HT1080 (cell line): ENCODE results near the gene GRN. TPM values are rescaled to one million over a fixed set of nuclear protein-coding genes. Genes with fewer than 3 reads are reported as not detected.
"Not testable (repeated sequence)": the region's sequence is repeated elsewhere in the genome, so short reads cannot be mapped to it uniquely, and the experiment has no call there.

Experiments used
- DNase-seq: peaks from one replicate; pipeline ENCODE4 v3.0.0-alpha.2; 2015; ENCODE audit warnings: low read depth
- total RNA-seq: library from RNA; depleted of rRNA; stranded (reverse); fragments of >200 nt; shearing (Covaris generic); gene quantifications from 2 replicates; pipeline ENCODE4 v1.2.3, GENCODE V29; 2014

The GRN gene
- total RNA-seq, 1 experiment from 2014 or later = 191 TPM

DNA sequence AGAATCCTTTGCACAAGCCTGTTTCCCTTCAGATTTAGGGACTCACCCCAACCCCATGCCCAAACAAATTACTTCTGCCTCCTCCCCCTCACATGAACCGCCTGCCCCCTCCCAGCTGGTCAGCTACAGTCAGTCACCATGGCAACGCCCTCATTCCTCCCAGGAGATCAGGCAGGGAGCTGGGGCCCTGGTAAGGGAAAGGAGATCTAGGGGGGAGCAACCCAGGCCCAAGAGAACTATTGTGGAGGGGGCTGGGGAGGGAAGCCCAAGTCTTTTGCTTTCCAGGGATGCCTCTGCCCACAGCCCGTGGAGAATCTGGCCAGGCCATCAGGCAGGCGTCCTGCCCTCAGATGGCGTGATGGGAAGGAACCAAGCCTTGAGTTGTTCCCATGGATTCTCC is 15.7 kb downstream of the GRN start:
- no peak for DNase-seq

DNA sequence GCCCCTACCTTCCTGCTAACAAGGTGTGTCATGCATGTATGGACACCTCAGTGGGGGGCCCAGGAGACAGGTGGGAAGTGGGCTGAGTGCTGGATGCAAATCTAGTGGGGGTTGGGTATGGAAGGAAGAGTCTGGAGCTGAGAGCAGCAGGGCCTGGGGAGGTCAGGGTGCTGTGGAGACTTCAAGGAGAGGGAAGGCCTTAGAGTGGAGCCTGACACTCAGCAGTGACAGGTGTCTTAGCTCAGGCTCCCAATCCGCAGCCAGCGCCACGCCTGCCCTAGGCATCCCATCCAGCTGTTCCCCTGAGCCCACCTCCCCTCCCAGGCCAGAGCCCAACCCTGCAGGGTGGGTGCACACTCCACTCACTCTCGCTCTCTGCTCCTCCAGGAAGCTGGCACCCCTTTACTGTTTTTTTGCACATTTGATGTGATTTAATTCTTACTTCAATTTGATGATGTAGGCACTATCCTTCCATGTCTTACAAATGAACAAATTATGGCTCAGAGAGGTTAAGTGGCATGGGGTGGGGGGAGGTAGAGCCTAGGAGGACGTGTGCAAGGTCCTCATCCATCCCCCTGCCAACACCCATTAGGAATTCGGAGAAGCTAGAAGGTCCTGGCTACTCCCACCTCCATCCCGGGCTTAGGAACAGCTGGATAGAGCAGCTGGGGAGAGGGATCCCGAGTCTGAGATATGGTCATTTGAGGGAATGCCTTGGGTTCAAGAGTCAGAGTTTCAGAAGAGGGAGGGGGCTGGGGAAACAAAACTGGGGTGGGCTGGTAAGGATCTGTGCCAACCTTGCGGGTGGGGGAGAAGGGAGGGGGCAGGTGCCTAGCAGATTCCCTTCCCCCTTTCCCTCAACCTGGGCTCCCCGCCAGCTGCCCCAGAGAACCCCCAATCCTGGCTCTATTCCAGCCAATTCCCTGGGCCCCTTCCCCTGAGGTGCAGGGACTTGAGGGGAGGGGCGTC is 16.5 kb downstream of the GRN start:
- DNase-seq = no peak

DNA sequence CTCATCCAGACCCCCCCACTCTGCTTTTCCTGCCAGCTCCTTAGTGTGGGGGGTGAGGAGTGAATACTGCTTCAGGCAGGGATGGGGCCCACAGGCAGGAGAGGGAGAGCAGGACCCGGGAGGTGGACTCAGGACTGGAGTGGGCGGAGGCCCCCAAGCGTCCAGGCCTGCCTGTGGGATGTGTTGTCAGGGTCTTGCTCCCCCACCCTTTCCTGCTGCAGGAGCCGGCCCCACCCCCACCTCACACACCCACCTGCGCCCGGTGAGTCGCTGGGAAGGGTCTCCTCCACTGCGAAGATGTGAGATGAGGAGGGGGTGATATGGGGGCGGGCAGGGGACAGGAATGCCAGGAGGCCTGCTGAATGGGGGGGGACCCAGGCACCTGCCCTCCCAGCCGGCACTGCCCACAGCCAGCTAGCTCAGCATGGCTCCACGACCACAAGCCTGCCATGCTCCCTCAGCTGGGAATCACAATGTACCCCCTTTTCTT is 17.4 kb downstream of the GRN start:
- DNase-seq = no peak

DNA sequence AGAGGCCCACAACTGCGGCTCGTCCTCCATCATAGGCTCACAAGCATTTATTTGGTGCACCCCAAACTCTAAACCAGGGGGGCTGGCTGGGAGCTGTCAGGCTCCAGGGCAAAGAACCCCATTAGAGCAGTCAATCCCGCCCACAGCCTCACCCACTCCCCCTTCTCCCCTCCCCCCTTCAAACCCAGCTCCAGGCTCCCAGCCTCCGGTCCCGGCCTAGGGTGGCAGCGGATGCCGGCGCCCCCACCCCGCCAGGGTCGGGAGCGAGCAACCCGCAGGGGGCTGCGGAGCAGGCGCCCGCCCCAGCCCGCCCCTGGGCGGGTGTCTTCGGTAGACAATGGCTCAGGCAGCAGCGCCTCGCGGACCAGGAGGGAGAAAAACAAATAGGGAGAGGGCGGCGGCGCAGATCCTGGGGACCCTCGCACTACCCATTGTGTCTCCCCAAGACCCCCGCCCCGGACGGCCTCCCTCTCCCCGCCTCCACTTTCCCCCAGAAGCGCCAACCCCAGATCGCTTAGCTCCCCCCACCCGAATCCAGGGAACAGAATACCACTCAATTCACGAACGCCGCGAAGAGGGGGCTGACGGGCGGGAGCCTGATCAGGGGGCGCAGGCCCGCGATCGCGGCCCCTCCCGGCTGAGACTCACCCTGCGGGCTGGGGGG is 18.0 kb downstream of the GRN start:
- no peak for DNase-seq

DNA sequence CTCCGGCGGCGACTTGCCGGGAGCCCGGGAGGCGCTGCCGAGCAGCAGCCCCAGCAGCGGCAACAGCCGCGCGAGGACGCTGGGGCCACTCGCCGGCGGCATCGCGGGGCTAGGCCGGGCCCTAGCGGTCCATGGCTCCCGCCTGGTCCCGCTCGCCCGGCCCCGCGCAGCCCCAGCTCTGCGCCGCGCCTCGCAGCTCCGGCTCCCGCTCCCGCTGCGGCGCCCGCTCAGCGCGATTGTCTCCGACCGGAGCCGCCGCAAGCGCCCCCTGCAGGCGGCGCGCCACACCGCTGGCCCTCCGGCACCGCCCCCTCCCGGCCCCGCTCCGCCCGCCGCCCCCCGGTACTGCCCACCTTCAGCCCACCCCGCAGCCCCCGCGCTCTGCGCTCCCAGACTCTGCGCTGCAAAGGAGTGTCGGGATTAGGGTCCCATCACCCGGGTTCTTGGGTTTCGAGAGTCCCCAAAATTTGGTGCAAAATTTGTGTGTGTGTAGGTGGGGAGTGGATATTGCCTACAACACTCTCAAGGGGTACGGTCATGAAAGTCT is 18.6 kb downstream of the GRN start, which contains the start of gene FAM171A2:
Gene FAM171A2 (minus strand): TSS at position 241 of the 547 bp plus-strand sequence. CDS start 139 bp downstream, at position 102.
- no peak for DNase-seq

DNA sequence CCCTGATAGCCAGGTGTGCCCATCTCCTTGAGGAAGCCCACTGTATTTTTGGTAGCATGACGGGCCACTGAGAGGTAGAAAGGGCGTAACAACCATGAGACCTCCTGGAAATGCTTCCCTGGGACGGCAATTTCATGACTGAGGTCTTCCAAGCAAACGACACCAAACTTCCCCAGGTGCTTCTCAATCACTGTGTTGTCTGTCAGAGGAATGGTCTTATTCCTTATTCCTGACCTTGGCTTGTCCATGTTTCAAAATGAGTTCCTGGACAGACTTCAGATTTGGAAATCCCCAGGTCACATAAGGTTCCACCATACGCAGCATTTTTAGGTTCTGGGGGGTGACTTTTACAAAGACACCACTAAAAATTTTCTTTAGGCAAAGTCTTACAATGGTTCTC is 19.9 kb downstream of the GRN start:
- not testable (repeated sequence) for DNase-seq

DNA sequence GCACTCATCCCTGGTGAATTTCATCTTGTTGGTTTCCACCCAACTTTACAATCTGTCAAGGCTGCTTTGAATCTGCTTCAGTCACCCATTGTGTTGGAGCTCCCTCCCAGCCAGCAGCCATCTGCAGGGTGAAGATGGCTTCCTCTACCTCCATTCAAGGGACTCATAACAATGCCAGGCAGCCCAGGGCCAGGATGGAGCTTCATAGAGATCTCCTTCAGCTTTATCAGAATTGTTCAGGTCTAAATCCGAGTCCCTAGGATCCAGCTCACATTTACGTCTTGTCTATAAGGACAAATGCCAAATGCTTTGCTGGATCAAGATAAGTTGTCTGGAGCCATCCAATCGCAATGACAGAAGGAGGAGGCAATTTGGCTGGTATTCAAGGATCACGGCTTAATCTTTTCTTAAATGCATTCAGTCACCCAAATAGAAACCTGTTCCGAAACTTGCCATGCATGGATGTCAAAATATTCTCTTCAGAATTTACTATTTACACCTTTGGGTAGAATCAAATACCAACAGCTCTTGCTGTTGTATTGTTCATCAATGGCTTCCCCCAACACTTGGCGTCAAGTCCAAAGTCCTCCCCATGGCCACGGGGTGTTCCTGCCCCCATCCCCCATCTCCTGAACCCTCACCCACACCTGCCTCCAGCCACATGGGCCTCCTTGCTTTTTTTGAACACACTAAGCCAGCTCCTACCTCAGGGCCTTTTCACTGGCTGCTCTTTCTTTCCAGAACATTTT is 22.3 kb downstream of the GRN start:
- DNase-seq = no peak

DNA sequence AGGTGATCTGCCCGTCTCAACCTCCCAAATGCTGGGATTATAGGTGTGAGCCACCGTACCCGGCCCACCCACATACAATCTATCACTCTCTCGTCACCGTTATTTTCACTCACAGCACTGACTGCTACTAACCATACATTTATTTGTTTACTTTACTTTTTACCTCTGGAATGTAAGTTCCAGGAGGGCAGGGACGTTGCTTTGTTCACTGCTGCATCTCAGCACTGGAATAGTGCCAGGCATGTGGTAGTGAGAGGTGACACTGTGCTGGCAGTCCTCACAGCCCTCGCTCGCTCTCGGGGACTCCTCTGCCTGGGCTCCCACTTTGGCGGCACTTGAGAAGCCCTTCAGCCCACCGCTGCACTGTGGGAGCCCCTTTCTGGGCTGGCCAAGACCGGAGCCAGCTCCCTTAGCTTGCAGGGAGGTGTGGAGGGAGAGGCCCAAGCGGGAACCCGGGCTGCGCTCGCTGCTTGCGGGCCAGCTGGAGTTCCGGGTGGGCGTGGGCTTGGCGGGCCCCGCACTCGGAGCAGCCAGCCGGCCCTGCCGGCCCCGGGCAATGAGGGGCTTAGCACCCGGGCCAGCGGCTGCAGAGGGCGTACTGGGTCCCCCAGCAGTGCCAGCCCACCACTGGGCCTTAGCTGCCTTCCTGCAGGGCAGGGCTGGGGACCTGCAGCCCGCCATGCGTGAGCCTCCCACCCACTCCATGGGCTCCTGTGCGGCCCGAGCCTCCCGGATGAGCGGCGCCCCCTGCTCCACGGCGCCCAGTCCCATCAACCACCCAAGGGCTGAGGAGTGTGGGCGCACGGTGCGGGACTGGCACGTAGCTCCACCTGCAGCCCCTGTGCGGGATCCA is 23.5 kb downstream of the GRN start:
- not testable (repeated sequence) for DNase-seq

DNA sequence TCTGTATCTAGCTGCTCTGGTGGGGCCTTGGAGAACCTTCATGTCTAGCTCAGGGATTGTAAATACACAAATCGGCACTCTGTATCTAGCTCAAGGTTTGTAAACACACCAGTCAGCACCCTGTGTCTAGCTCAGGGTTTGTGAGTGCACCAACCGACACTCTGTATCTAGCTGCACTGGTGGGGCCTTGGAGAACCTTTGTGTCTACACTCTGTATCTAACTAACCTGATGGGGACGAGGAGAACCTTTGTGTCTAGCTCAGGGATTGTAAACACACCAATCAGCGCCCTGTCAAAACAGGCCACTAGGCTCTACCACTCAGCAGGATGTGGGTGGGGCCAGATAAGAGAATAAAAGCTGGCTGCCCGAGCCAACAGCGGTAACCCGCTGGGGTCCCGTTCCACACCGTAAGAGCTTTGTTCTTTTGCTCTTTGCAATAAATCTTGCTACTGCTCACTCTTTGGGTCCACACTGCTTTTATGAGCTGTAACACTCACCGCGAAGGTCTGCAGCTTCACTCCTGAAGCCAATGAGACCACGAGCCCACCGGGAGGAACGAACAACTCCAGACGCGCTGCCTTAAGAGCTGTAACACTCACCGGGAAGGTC is 24.4 kb downstream of the GRN start:
- not testable (repeated sequence) for DNase-seq

DNA sequence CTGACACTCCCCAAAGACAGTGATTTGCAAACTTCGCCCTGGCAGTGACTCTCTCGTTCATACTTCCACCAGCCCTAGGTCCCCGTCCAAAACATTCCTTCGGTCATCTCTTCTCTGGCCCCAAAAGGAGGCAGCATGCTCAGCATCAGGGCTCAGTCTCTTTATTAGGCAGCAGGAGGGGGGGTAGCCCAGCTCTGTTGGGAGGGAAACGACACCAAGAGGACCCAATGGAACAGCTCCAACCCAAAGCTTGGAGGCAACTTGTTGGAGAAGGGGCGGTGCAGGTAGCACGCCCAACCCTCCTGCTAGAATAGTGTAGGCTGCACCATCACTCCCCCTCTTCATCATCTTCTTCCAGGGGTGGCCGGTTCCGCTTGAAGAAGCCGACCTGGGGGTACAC is 26.9 kb downstream of the GRN start:
- DNase-seq = no peak

DNA sequence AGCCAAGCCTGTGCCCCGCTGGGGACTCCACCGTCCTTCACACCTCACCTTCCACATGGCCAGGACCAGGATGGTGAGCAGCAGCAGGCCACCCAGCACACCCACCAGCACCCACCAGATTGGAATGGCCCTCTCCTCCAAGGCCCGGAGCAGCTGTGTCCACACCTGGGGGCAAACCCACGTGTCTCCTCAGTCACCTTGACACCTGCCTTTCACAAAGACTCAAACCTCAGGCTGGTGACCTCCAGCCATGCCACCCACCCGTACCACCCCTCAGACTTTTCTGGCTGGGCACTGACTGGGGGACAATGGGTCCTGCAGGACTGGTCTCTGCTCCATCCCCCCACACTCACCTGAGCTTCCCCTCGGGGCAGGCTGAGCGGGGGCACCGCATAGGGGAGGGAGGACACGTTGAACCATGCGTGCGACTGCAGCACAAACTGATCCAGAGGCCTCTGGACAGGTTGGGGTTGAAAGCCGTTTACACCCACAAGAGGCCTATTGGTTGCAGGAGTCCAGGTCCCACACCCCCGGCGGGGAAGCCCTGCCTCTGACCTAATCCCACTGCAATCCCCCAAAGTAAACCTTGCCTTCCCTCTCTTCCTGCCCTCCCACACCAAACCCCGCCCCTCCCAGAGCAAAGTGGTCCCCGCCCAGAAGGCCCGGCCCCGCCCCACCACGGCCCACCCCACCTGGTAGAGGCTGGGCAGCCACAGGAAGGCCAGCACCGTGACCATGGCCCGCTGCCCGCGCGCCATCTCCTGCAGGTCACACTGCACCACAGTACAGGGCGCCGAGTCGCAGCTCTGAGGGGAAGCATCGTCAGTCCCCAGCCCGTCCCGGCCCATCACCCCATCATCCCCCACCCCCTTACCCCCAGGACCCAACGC is 29.4 kb downstream of the GRN start:
- DNase-seq = no peak

DNA sequence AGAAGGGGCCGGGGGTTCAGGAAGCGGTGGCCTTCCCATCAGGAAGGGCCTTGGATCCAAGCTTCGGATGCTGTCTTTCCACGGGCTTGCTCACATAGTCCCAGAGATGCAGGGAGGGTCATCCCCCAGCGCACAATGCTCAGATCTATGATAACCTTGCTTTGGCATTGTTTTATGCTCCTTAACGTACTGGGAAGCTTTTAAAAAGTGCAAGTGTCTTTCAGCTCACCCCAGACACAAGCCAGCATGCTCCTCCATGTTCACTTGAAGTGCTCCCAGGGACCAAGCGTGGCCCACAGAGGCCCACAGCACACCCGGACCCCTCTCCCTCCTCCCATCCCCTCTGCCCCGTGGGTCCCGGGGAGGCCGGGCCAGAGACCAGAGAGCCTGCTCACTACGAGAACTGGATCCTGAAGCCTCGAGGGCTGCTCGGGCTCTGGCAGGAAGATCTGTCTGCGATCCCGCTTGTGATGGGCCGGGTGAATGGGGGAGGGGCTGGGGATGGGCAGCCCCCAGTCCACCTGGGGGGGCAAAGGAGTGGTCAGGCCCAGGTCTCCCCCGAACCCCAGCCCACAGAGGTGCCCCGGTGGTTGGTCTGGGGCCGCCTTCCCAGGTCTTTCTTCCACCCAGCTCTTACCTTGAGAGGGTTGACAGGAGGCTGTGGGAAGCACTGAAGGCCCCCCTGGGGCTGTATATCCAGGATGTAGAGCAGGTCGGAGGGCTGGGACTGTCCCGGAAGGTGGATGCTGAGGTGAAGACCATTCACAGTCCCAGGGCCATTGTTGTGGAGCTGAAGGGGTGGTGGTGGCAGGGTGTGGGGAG is 30.3 kb downstream of the GRN start:
- DNase-seq = no peak

DNA sequence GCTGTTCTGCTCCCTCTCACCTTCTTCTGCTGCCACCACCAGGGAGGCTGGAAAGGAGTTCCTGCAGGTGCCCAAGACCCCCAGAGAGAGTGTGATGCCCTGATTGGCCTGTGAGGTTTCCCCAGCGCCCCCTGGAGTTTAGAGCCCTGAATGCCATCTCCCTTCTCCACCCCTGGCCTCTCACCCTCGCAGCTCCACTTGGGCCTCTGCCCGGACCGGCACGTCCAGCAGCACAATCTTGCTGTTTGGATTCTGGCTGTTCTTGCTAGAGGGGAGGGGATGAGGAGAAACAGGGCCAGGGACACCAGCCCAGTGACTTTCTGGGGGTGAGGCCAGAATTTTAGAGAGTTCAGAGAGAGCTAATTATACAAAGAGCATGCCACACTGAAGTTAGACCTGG is 31.0 kb downstream of the GRN start:
- DNase-seq = no peak

DNA sequence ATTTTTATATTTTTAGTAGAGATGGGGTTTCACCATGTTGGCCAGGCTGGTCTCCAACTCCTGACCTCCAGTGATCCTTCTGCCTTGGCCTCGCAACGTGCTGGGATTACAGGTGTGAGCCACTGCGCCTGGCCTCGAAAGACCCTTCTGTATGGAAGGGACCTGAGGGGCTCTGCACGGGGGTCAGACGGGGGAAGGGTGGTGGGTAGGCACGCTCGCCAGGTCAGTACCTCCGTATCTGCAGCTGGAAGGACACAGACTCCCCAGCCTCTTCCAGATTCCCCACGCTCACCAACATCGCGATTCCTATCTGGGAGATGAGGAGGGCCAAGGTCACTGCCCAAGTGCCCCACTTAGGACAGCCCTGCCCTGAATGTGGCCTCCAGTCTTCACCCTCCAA is 31.7 kb downstream of the GRN start:
- no peak for DNase-seq

DNA sequence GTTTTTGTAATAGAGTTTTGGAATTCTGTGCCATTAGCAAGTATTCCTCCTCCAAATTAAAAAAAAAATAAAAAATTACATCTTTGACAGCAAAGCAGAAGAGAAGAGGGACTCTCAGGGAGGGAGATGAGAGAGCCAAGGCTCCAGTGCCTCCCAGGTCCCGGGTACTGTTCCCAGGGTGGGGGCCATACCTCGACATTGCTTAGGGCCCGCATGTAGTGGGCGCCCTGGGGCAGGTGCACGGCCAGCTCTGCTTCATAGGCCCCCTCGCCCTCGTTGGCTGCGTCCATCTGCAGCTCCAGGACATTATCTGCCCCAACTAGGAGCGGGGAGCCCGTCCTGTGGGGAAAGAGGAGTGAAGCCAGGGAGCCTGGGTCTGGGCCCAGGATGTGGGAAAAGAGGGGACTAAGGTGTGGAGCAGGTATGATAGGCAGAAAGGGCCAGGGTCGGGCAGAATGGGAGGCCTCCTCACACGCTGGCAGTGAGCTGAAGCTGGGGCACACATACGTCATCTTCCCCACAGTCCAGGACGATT is 33.1 kb downstream of the GRN start:
- no peak for DNase-seq

DNA sequence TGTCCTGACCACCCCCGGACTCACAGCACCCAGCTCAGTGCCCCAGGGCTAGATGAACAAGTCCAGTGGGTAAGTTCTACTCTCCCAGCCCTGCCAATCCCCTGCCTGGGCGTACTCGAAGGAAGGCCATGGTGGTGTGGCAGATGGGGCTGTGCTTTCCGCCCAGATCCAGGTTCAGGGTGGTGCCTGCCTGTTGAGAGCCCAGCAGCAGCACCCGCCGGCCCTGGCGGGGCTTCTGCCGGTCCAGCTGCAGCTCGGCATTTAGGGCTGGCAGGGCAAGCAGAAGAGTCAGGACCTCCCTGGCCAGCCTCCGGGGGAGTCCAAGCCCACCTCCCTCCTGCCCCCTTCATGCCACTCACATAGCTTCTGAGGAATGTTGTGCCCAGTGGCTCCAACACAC is 34.8 kb downstream of the GRN start:
- no peak for DNase-seq

DNA sequence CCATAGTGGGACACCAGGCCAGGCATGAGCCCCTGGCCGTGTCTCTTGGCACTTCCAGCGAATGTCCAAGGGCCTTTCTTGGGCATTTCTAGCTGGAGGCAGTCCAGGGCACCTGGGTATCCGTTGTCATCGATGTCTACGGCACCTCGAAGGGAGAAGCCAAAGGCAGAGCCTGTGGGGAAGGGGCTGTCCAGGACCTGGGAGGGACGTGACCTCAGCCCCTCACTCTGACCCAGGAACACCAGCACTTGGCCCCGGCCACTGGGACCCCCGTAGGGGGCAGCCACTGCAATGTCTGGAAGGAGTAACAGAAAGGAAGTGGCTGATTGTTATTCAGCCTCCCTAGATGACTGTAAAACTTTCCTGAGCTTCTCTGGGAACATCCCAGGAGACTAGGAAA is 35.7 kb downstream of the GRN start:
- no peak for DNase-seq

DNA sequence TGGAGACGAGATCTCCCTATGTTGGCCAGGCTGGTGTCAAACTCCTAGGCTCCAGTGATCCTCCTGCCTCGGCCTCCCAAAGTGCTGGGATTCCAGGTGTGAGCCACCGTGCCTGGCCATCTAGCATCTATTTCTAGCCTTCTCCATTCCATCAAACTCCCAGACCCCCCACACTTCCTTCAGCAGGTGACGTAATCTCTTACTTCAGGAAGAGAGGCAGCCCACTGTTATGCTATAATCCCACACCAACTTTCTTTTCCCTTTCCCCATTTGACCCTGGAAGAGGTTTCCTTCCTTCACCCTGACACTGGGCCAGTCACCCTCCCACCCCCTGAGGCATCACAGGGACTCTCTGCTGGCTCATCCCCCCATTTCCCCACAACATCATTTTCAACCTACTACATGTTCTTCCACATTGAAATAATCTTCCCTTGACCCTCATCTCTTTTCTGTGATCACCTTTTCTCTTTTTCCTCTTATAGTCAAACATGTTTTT is 36.8 kb downstream of the GRN start:
- DNase-seq = no peak
